Measurements from ENCODE around the gene TMEM98. TPM values are rescaled to one million over a fixed set of nuclear protein-coding genes. Genes with fewer than 3 reads are reported as not detected.
"Not testable (repeated sequence)": the region's sequence is repeated elsewhere in the genome, so short reads cannot be mapped to it uniquely, and the experiment has no call there.

The TMEM98 gene
- total and polyA plus RNA-seq, 2 of the 8 experiments (the other 6 are each of a cell fraction or from before 2014, with no cell fraction given): 86.1 to 232 TPM

DNA sequence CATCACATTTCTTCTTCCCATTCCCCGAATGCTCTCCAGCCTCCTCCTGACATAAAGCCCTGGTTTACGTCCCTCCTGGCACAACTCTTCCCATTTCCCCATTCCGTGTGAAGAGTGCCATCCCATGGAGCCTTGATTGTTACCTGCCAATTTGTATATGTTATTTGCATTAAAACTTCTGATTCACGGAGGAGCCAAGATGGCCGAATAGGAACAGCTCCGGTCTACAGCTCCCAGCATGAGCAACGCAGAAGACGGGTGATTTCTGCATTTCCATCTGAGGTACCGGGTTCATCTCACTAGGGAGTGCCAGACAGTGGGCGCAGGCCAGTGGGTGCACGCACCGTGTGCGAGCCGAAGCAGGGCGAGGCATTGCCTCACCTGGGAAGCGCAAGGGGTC, 41.0 kb upstream of the TMEM98 start:
- Histone ChIP-seq H2BK5ac (ENCODE audit: low read depth, low read length) (0 out of 2 replicates have a peak overlapping the region, but pooled peaks have one; percentile 71), H4K91ac (replicated peaks; ENCODE audit: insufficient read length, low read length) (peak overlapping the region; percentile 85), H2BK12ac (ENCODE audit: low read depth, low read length) (peak overlapping the region; percentile 82; the same call in 1 of the 2 replicates), H2AFZ (ENCODE audit: low read length) (0 out of 2 replicates have a peak overlapping the region, but pooled peaks have one; percentile 62), H2BK20ac (ENCODE audit: low read length) (peak overlapping the region; percentile 95), H2AK5ac (ENCODE audit: low read depth, low read length) (peak overlapping the region; percentile 54; the same call in 1 of the 2 replicates), H4K5ac (ENCODE audit: insufficient read length, low read depth, low read length) (peak overlapping the region; percentile 32), H3K18ac (ENCODE audit: extremely low read depth, low read length) (peak overlapping the region; percentile 75)
- not testable (repeated sequence) for H4K8ac ChIP-seq (ENCODE audit: extremely low read depth, insufficient read depth, low read length); H3K23me2 ChIP-seq (ENCODE audit: low read depth, low read length); FAIRE-seq; H3K4me3 ChIP-seq (ENCODE audit: extremely low read depth in 1 of 4, insufficient read depth in 2 of 4, low read depth in 3 of 4, low read length in 4 of 4); H3K79me1 ChIP-seq (ENCODE audit: low read depth, low read length); H4K20me1 ChIP-seq (replicated peaks in 1 of 2; ENCODE audit: control insufficient read depth in 1 of 2, insufficient read depth in 2 of 2, low read length in 2 of 2); H3K4me1 ChIP-seq (replicated peaks in 1 of 4; ENCODE audit: control insufficient read depth in 3 of 4, insufficient read depth in 4 of 4, low read length in 3 of 4); H3K23ac ChIP-seq (ENCODE audit: insufficient read length); H3K9ac ChIP-seq (replicated peaks in 1 of 4; ENCODE audit: extremely low read depth in 1 of 4, low read depth in 3 of 4, low read length in 3 of 4); H2BK120ac ChIP-seq (replicated peaks; ENCODE audit: low read depth, low read length); H2BK15ac ChIP-seq (ENCODE audit: low read length); H3K4ac ChIP-seq (replicated peaks; ENCODE audit: insufficient read length, low read depth, low read length); H3K79me2 ChIP-seq (ENCODE audit: control insufficient read depth in 1 of 2, insufficient read depth in 2 of 2, low read length in 2 of 2); H3K27ac ChIP-seq (ENCODE audit: low read depth, low read length); H3K36me3 ChIP-seq (ENCODE audit: control insufficient read depth in 2 of 4, insufficient read depth in 4 of 4, low read length in 3 of 4); H3K9me3 ChIP-seq (ENCODE audit: insufficient read depth in 2 of 2, low read depth in 1 of 2, low read length in 1 of 2); H3K14ac ChIP-seq (ENCODE audit: insufficient read length); DNase-seq (ENCODE audit: low read depth in 1 of 2, low spot score in 2 of 2); H3K56ac ChIP-seq (replicated peaks; ENCODE audit: insufficient read length, low read depth, low read length); H3K27me3 ChIP-seq (replicated peaks in 1 of 4; ENCODE audit: control insufficient read depth in 3 of 4, extremely low read depth in 1 of 4, insufficient read depth in 3 of 4, low read length in 3 of 4); H3K4me2 ChIP-seq (ENCODE audit: insufficient read depth in 1 of 2, low read depth in 2 of 2, low read length in 2 of 2)
- 79% methylated on average over 6 of the region's 16 CpGs; no CpG with 5 or more reads in 1 of the 2 experiments for WGBS, 2 experiments (ENCODE audit: extremely low coverage in 1 of 2, insufficient coverage in 1 of 2, insufficient read length in 1 of 2, insufficient replicate concordance in 2 of 2, low coverage in 1 of 2, low lambda C conversion rate in 2 of 2, missing lambda C conversion rate in 1 of 2)
- ChIA-PET CTCF (ENCODE audit: partially characterized antibody) (interaction anchor here (2.9 kb wide), 1 partner anchor 10 kb away, joined by 23 read pairs; the partner anchor contains the start of gene MYO1D), POLR2A (ENCODE audit: partially characterized antibody) (interaction anchor here (3.4 kb wide), 1 partner anchor 10 kb away, joined by 16 read pairs; the partner anchor contains the start of gene MYO1D)

DNA sequence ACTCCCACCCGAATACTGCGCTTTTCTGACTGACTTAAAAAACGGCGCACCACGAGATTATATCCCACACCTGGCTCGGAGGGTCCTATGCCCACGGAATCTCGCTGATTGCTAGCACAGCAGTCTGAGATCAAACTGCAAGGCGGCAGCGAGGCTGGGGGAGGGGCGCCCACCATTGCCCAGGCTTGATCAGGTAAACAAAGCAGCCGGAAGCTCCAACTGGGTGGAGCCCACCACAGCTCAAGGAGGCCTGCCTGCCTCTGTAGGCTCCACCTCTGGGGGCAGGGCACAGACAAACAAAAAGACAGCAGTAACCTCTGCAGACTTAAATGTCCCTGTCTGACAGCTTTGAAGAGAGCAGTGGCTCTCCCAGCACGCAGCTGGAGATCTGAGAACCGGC, 40.5 kb upstream of the TMEM98 start:
- WGBS, 2 experiments (ENCODE audit: extremely low coverage in 1 of 2, insufficient coverage in 1 of 2, insufficient read length in 1 of 2, insufficient replicate concordance in 2 of 2, low coverage in 1 of 2, low lambda C conversion rate in 2 of 2, missing lambda C conversion rate in 1 of 2): 68% methylated on average over 4 of the region's 14 CpGs; no CpG with 5 or more reads in 1 of the 2 experiments
- not testable (repeated sequence) for H3K23ac ChIP-seq (ENCODE audit: insufficient read length); H2BK5ac ChIP-seq (ENCODE audit: low read depth, low read length); H3K14ac ChIP-seq (ENCODE audit: insufficient read length); H2BK15ac ChIP-seq (ENCODE audit: low read length); H3K36me3 ChIP-seq (ENCODE audit: control insufficient read depth in 2 of 4, insufficient read depth in 4 of 4, low read length in 3 of 4); H3K4ac ChIP-seq (replicated peaks; ENCODE audit: insufficient read length, low read depth, low read length); H3K9ac ChIP-seq (replicated peaks in 1 of 4; ENCODE audit: extremely low read depth in 1 of 4, low read depth in 3 of 4, low read length in 3 of 4); H3K9me3 ChIP-seq (ENCODE audit: insufficient read depth in 2 of 2, low read depth in 1 of 2, low read length in 1 of 2); H3K27ac ChIP-seq (ENCODE audit: low read depth, low read length); H3K27me3 ChIP-seq (replicated peaks in 1 of 4; ENCODE audit: control insufficient read depth in 3 of 4, extremely low read depth in 1 of 4, insufficient read depth in 3 of 4, low read length in 3 of 4); H2AK5ac ChIP-seq (ENCODE audit: low read depth, low read length); H3K4me1 ChIP-seq (replicated peaks in 1 of 4; ENCODE audit: control insufficient read depth in 3 of 4, insufficient read depth in 4 of 4, low read length in 3 of 4); H3K4me3 ChIP-seq (ENCODE audit: extremely low read depth in 1 of 4, insufficient read depth in 2 of 4, low read depth in 3 of 4, low read length in 4 of 4); H3K56ac ChIP-seq (replicated peaks; ENCODE audit: insufficient read length, low read depth, low read length); H4K5ac ChIP-seq (ENCODE audit: insufficient read length, low read depth, low read length); H2BK20ac ChIP-seq (ENCODE audit: low read length); H4K8ac ChIP-seq (ENCODE audit: extremely low read depth, insufficient read depth, low read length); DNase-seq (ENCODE audit: low read depth in 1 of 2, low spot score in 2 of 2); H3K79me1 ChIP-seq (ENCODE audit: low read depth, low read length); H2AFZ ChIP-seq (ENCODE audit: low read length); H4K91ac ChIP-seq (replicated peaks; ENCODE audit: insufficient read length, low read length); H3K18ac ChIP-seq (ENCODE audit: extremely low read depth, low read length); H4K20me1 ChIP-seq (replicated peaks in 1 of 2; ENCODE audit: control insufficient read depth in 1 of 2, insufficient read depth in 2 of 2, low read length in 2 of 2); H3K79me2 ChIP-seq (ENCODE audit: control insufficient read depth in 1 of 2, insufficient read depth in 2 of 2, low read length in 2 of 2); H2BK12ac ChIP-seq (ENCODE audit: low read depth, low read length); H3K4me2 ChIP-seq (ENCODE audit: insufficient read depth in 1 of 2, low read depth in 2 of 2, low read length in 2 of 2); FAIRE-seq; H3K23me2 ChIP-seq (ENCODE audit: low read depth, low read length); H2BK120ac ChIP-seq (replicated peaks; ENCODE audit: low read depth, low read length)
- CTCF ChIA-PET (ENCODE audit: partially characterized antibody): interaction anchor here (2.9 kb wide), 1 partner anchor 11 kb away, joined by 23 read pairs; the partner anchor contains the start of gene MYO1D
- POLR2A ChIA-PET (ENCODE audit: partially characterized antibody): interaction anchor here (3.4 kb wide), 1 partner anchor 11 kb away, joined by 16 read pairs; the partner anchor contains the start of gene MYO1D
